ENCODE measurements around the gene ANO4.

ANO4 gene

GRCh38 chr12:100942984-100943749, 148.6 kb downstream of the ANO4 start:
- Histone ChIP-seq H3K4me1 (ENCODE audit: control insufficient read depth, insufficient read depth, low read length) (no peaks in the 10 kb centered on the region), H3K36me3 (ENCODE audit: control insufficient read depth in 2 of 2, insufficient read depth in 1 of 2, low read length in 2 of 2) (no peaks in the 10 kb centered on the region), H3K27ac (ENCODE audit: extremely low read depth, low read depth, low read length) (no peak overlapping the region), H3K9me3 (ENCODE audit: control insufficient read depth, insufficient read depth, low read depth, low read length) (no peaks in the 10 kb centered on the region), H3K4me3 (ENCODE audit: low read depth, low read length) (no peak overlapping the region)
- ChIA-PET CTCF (interaction anchor here (0.5 kb wide), 1 partner anchor 211 kb away, joined by 4 read pairs; no protein-coding TSS in a partner anchor), POLR2A (no interaction called here)
- TF ChIP-seq ZNF292 (tag by site-specific recombination; IDR thresholded peaks at IDR 0.05; ENCODE audit: borderline replicate concordance, low read depth) (no peak), HIC1 (tag by site-specific recombination; IDR thresholded peaks at IDR 0.05) (no peak), IKZF3 (tag by site-specific recombination; IDR thresholded peaks at IDR 0.05) (no peak), ZNF549 (tag by site-specific recombination; IDR thresholded peaks at IDR 0.05) (no peak), ZNF76 (tag by site-specific recombination; IDR thresholded peaks at IDR 0.05; ENCODE audit: borderline replicate concordance, low read depth) (no peak), ZSCAN23 (tag by site-specific recombination; IDR thresholded peaks at IDR 0.05) (no peak), PRDM2 (tag by site-specific recombination; IDR thresholded peaks at IDR 0.05; ENCODE audit: borderline replicate concordance) (no peak)

DNA sequence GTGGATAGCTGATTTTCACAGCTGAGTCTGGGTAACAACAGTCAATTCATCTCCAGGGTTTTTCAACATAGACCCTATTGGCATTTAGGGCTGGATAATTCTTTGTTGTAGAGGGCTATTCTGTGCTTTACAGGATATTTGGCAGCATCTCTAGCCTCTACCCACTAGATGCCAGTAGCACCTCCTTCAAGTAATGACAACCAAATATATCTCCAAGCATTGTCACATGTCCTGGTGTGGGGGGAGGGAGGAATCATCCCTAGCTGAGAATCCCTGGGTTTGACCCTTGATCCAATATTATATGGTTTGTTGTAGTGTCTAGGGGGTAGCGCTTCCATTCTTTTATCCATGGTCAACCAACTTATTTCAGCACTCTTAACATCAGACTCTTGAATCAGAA, 157.2 kb downstream of the ANO4 start:
- H3K36me3 ChIP-seq (ENCODE audit: control insufficient read depth in 2 of 2, insufficient read depth in 1 of 2, low read length in 2 of 2): no peaks in the 10 kb centered on the region
- H3K27ac ChIP-seq (ENCODE audit: extremely low read depth, low read depth, low read length): no peak overlapping the region
- POLR2A ChIA-PET: no interaction called here
- H3K9me3 ChIP-seq (ENCODE audit: control insufficient read depth, insufficient read depth, low read depth, low read length): no peaks in the 10 kb centered on the region
- no peak overlapping the region for H3K4me3 ChIP-seq (ENCODE audit: low read depth, low read length)
- no peak for TF ChIP-seq ZNF202 (tag by site-specific recombination; IDR thresholded peaks at IDR 0.05; ENCODE audit: borderline replicate concordance)
- no peaks in the 10 kb centered on the region for H3K4me1 ChIP-seq (ENCODE audit: control insufficient read depth, insufficient read depth, low read length)
- CTCF ChIA-PET: interaction anchor here (2.1 kb wide), 1 partner anchor 372 kb away, joined by 5 read pairs; no protein-coding TSS in a partner anchor

- Histone ChIP-seq H3K9me3 (ENCODE audit: control insufficient read depth, insufficient read depth, low read depth, low read length) (no peaks in the 10 kb centered on the region), H3K27ac (ENCODE audit: extremely low read depth, low read depth, low read length) (no peak overlapping the region), H3K4me3 (ENCODE audit: low read depth, low read length) (no peak overlapping the region), H3K36me3 (ENCODE audit: control insufficient read depth in 2 of 2, insufficient read depth in 1 of 2, low read length in 2 of 2) (no peaks in the 10 kb centered on the region), H3K4me1 (ENCODE audit: control insufficient read depth, insufficient read depth, low read length) (no peaks in the 10 kb centered on the region)
- no peak for TF ChIP-seq KLF1 (tag by site-specific recombination; IDR thresholded peaks at IDR 0.05)
- no peak for TF ChIP-seq ZBTB26 (tag by site-specific recombination; optimal IDR thresholded peaks at IDR 0.05)
- TF ChIP-seq, protein P1, sequence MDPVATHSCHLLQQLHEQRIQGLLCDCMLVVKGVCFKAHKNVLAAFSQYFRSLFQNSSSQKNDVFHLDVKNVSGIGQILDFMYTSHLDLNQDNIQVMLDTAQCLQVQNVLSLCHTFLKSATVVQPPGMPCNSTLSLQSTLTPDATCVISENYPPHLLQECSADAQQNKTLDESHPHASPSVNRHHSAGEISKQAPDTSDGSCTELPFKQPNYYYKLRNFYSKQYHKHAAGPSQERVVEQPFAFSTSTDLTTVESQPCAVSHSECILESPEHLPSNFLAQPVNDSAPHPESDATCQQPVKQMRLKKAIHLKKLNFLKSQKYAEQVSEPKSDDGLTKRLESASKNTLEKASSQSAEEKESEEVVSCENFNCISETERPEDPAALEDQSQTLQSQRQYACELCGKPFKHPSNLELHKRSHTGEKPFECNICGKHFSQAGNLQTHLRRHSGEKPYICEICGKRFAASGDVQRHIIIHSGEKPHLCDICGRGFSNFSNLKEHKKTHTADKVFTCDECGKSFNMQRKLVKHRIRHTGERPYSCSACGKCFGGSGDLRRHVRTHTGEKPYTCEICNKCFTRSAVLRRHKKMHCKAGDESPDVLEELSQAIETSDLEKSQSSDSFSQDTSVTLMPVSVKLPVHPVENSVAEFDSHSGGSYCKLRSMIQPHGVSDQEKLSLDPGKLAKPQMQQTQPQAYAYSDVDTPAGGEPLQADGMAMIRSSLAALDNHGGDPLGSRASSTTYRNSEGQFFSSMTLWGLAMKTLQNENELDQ (tag by site-specific recombination; IDR thresholded peaks at IDR 0.05; ENCODE audit: low read depth): no peak
- no peak for TF ChIP-seq EGR2 (tag by site-specific recombination; IDR thresholded peaks at IDR 0.05; ENCODE audit: low read depth)
- TF ChIP-seq SP7 (tag by site-specific recombination; IDR thresholded peaks at IDR 0.05): no peak
- CTCF ChIA-PET: no interaction called here
- POLR2A ChIA-PET: no interaction called here
Observed at GRCh38 chr12:100953217-100953616, 158.6 kb downstream of the ANO4 start.

Data from HEK293 (cell line).